ENCODE data around the gene GMEB1. TPM values are rescaled to one million over a fixed set of nuclear protein-coding genes. Genes with fewer than 3 reads are reported as not detected.
A peak's percentile ranks its signal among the peaks of the same experiment; 100 is the strongest.

GMEB1 gene
- total and polyA plus RNA-seq, 8 donors, result 2.6 to 13.8 (median 5.5) TPM; not detected in 1

GRCh38 chr1:28735961-28736449 lies 67.4 kb downstream of the GMEB1 start:
- H3K9me3 ChIP-seq, result no peaks in the 10 kb centered on the region
- 10 to 17% (median 13%) methylated on average over 10 to 15 of the region's 15 CpGs for WGBS, 5 donors
- peak overlapping the region; percentile 94 to 96 (median 95) for H3K4me3 ChIP-seq
- intact Hi-C loops (cut with DNase I; ENCODE audit: low total_unique reads), result loop anchor here (10.0 kb wide), 1 partner anchor 61 kb away; no protein-coding TSS in a partner anchor
- peaks cover 7 to 29% (median 28%) of the 10 kb centered on the region in 4 donors for H3K36me3 ChIP-seq
- DNase-seq, result peak in 1 of 2 donors; percentile 20
- peak overlapping the region; percentile 90 to 99 (median 96) for H3K27ac ChIP-seq
- peaks cover 26 to 44% (median 42%) of the 10 kb centered on the region in 4 donors for H3K4me1 ChIP-seq
- TF ChIP-seq POLR2A (IDR thresholded peaks at IDR 0.05) (no peak), POLR2AphosphoS5 (IDR thresholded peaks at IDR 0.05) (no peak), CTCF (IDR thresholded peaks at IDR 0.05) (no peak), EP300 (IDR thresholded peaks at IDR 0.05) (no peak)
- H3K27me3 ChIP-seq, result no peaks in the 10 kb centered on the region

GRCh38 chr1:28736450-28737306 lies 68.1 kb downstream of the GMEB1 start, which contains the start of gene YTHDF2:
YTHDF2 (plus strand) TSS chr1:28736940; CDS start chr1:28737121, 181 bp downstream.
- peak; percentile 98 to 99 for DNase-seq
- Histone ChIP-seq H3K9me3 (no peaks in the 10 kb centered on the region), H3K36me3 (peaks cover 12 to 35% (median 35%) of the 10 kb centered on the region in 4 donors), H3K27me3 (no peaks in the 10 kb centered on the region), H3K4me1 (peaks cover 33 to 50% (median 49%) of the 10 kb centered on the region in 4 donors), H3K4me3 (peak within 1 kb of the TSS; percentile 94 to 96 (median 95)), H3K27ac (peak within 1 kb of the TSS; percentile 94 to 99 (median 96))
- intact Hi-C loops (cut with DNase I; ENCODE audit: low total_unique reads), result loop anchor here (10.0 kb wide), 1 partner anchor 62 kb away; no protein-coding TSS in a partner anchor
- TF ChIP-seq EP300 (IDR thresholded peaks at IDR 0.05), result no peak
- peak; percentile 66 to 96 (median 94) for TF ChIP-seq POLR2AphosphoS5 (IDR thresholded peaks at IDR 0.05)
- TF ChIP-seq POLR2A (IDR thresholded peaks at IDR 0.05), result peak in 2 of 4 donors; percentile 68 to 72
- TF ChIP-seq CTCF (IDR thresholded peaks at IDR 0.05), result peak in 5 of 7 experiments; percentile 83 to 94 (median 90)
- WGBS, 5 donors, result 0 to 1% (median 0%) methylated on average over 39 to 92 of the region's 92 CpGs

GRCh38 chr1:28737307-28738132 lies 68.9 kb downstream of the GMEB1 start:
- peaks cover 34 to 59% (median 52%) of the 10 kb centered on the region in 4 donors for H3K4me1 ChIP-seq
- no peaks in the 10 kb centered on the region for H3K9me3 ChIP-seq
- intact Hi-C loops (cut with DNase I; ENCODE audit: low total_unique reads), result loop anchor here (10.0 kb wide), 1 partner anchor 63 kb away; no protein-coding TSS in a partner anchor
- peak overlapping the region; percentile 94 to 96 (median 95) for H3K4me3 ChIP-seq
- H3K27ac ChIP-seq, result peak overlapping the region; percentile 94 to 99 (median 96)
- H3K27me3 ChIP-seq, result no peaks in the 10 kb centered on the region
- 0 to 1% (median 1%) methylated on average over 41 to 53 of the region's 53 CpGs for WGBS, 5 donors
- DNase-seq, result peak; percentile 48 to 78
- no peak for TF ChIP-seq POLR2A (IDR thresholded peaks at IDR 0.05)
- no peak for TF ChIP-seq POLR2AphosphoS5 (IDR thresholded peaks at IDR 0.05)
- TF ChIP-seq CTCF (IDR thresholded peaks at IDR 0.05), result no peak
- no peak for TF ChIP-seq EP300 (IDR thresholded peaks at IDR 0.05)
- peaks cover 21 to 44% (median 43%) of the 10 kb centered on the region in 4 donors for H3K36me3 ChIP-seq
